PC-3 (cell line): ENCODE data around the gene MYO10. TPM values are rescaled to one million over a fixed set of nuclear protein-coding genes. Genes with fewer than 3 reads are reported as not detected.

ENCODE experiments used
- ATAC-seq: fragments of 200-7000 bp; cut with Tn5 transposase; 2 replicates; pipeline ENCODE4 v1.9.1; 2020; ENCODE audit warnings: mild to moderate bottlenecking, moderate library complexity
- BruUV-seq: library from RNA; stranded (reverse); fragments of 400-500 nt; replicated peaks from 2 replicates; lab custom pipeline; 2021; lab: Mats Ljungman, UMichigan
- CTCF ChIA-PET: fragments of 300-600 bp; sonication (Branson Sonifier 250); formaldehyde crosslinking; loops from one replicate; lab custom pipeline; 2022; ENCODE audit warnings: antibody characterized with exemption; lab: Charles Lee
- POLR2A ChIA-PET: fragments of 300-600 bp; sonication (Branson Sonifier 250); formaldehyde crosslinking; loops from one replicate; lab custom pipeline; 2022; ENCODE audit warnings: antibody characterized with exemption; ENCODE audit not compliant: unreplicated experiment; lab: Charles Lee
- DNase-seq: peaks from one replicate; pipeline ENCODE4 v3.0.0-alpha.2; 2015
- H2AFZ ChIP-seq: fragments of 300-600 bp; sonication (generic); 2 replicates; pipeline ENCODE4 v1.6.0; 2016; ENCODE audit warnings: antibody characterized with exemption, low read length
- H3F3A ChIP-seq: fragments of 300-600 bp; sonication (generic); one replicate; pipeline ENCODE4 v1.6.0; 2017; ENCODE audit warnings: antibody characterized with exemption, low read length, control low read depth, mild to moderate bottlenecking; ENCODE audit not compliant: unreplicated experiment
- H3K27ac ChIP-seq: fragments of 300-600 bp; sonication (generic); 2 replicates; pipeline ENCODE4 v1.5.1; 2016; ENCODE audit warnings: mild to moderate bottlenecking, low read length
- H3K27me3 ChIP-seq: fragments of 300-600 bp; sonication (generic); 2 replicates; pipeline ENCODE4 v1.6.1; 2016; ENCODE audit warnings: low read length, mixed read lengths
- H3K36me3 ChIP-seq: fragments of 300-600 bp; sonication (generic); 2 replicates; pipeline ENCODE4 v1.6.1; 2016; ENCODE audit warnings: low read depth, mixed run types, low read length, mixed read lengths
- H3K4me1 ChIP-seq: fragments of 300-600 bp; sonication (generic); 2 replicates; pipeline ENCODE4 v1.5.1; 2016; ENCODE audit warnings: low read length; ENCODE audit not compliant: insufficient read depth
- H3K4me2 ChIP-seq: fragments of 300-600 bp; sonication (generic); 2 replicates; pipeline ENCODE4 v1.6.0; 2016; ENCODE audit warnings: low read length
- H3K4me3 ChIP-seq: fragments of 300-600 bp; sonication (generic); 2 replicates; pipeline ENCODE4 v1.5.1; 2016; ENCODE audit warnings: mild to moderate bottlenecking, low read length, mixed read lengths
- H3K79me2 ChIP-seq: fragments of 300-600 bp; sonication (generic); 2 replicates; pipeline ENCODE4 v1.6.1; 2017; ENCODE audit warnings: low read length, mixed read lengths
- H3K9ac ChIP-seq: fragments of 300-600 bp; sonication (generic); 2 replicates; pipeline ENCODE4 v1.6.0; 2016; ENCODE audit warnings: mild to moderate bottlenecking, low read length
- H3K9me2 ChIP-seq: fragments of 300-600 bp; sonication (generic); replicated peaks from 2 replicates; pipeline ENCODE4 v1.6.1; 2016; ENCODE audit warnings: mixed run types, low read length, mixed read lengths
- H3K9me3 ChIP-seq: fragments of 300-600 bp; sonication (generic); 2 replicates; pipeline ENCODE4 v1.6.1; 2016; ENCODE audit warnings: low read length, mixed read lengths
- H4K20me1 ChIP-seq: fragments of 300-600 bp; sonication (generic); 2 replicates; pipeline ENCODE4 v1.6.1; 2016; ENCODE audit warnings: low read length, mixed read lengths
- CTCF ChIP-seq: fragments of 300-600 bp; sonication (generic); conservative IDR thresholded peaks from 2 replicates; pipeline ENCODE4 v1.5.1; 2017; ENCODE audit warnings: antibody characterized with exemption, low read depth, mild to moderate bottlenecking, low read length
- EZH2 ChIP-seq: fragments of 300-600 bp; sonication (generic); IDR thresholded peaks from one replicate; pipeline ENCODE4 v1.6.1; 2017; ENCODE audit warnings: antibody characterized with exemption, mild to moderate bottlenecking, low read length; ENCODE audit not compliant: unreplicated experiment
- EZH2phosphoT487 ChIP-seq: fragments of 300-600 bp; sonication (generic); IDR thresholded peaks from 2 replicates; pipeline ENCODE4 v1.6.1; 2018; ENCODE audit warnings: mild to moderate bottlenecking, antibody characterized with exemption, low read length, borderline replicate concordance
- intact Hi-C: fragments of 100-400 bp; cut with micrococcal nuclease; formaldehyde crosslinking; loops from 2 replicates; pipeline ENCODE4 v1.9.0; 2023
- total RNA-seq: library from RNA; depleted of rRNA; stranded (reverse); fragments of >200 nt; gene quantifications from 2 replicates; pipeline ENCODE4 v1.2.3, GENCODE V29; 2014

MYO10 gene
- total RNA-seq, 1 experiment from 2014 or later, result 52.3 TPM

DNA sequence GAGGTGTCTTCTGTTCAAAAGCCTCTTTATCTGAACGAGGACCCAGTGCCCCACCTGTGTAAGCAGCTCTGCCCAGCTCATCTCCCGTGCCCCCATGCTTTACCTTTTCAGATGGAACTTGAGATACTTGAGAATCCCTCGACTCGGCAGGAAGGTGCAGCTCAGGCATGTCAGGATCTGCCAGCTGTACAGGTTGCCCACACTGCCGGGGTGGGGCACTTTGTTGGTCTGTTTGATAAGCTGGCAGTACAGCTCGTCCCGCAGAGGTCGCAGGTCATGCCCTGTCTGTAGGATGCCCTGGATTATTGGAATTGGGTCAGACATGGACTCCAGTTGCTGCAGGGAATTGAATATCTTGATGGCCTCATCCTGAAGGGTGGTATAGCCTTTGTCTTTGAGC lies 261.3 kb downstream of the MYO10 start:
- no peaks in the 10 kb centered on the region for H3K9me3 ChIP-seq
- H3K9me2 ChIP-seq, result no peaks in the 10 kb centered on the region
- no peaks in the 10 kb centered on the region for H3K79me2 ChIP-seq
- no peaks in the 10 kb centered on the region for H3K27me3 ChIP-seq
- TF ChIP-seq EZH2, result no peak
- no peak for TF ChIP-seq CTCF
- no peak for TF ChIP-seq EZH2phosphoT487
- CTCF ChIA-PET, result interaction anchor here (0.6 kb wide), 1 partner anchor 161 kb away, joined by 3 read pairs; no protein-coding TSS in a partner anchor
- H3K36me3 ChIP-seq, result peaks cover 64% of the 10 kb centered on the region
- POLR2A ChIA-PET, result no interaction called here
- H3K9ac ChIP-seq, result no peak overlapping the region
- no peak overlapping the region for H2AFZ ChIP-seq
- no peaks in the 10 kb centered on the region for H3F3A ChIP-seq
- no peaks in the 10 kb centered on the region for H3K4me1 ChIP-seq
- ATAC-seq (no peak), DNase-seq (no peak)
- intact Hi-C loops, result no loop called here
- BruUV-seq, result no TSS peak
- no peaks in the 10 kb centered on the region for H4K20me1 ChIP-seq
- H3K4me2 ChIP-seq, result no peak overlapping the region
- H3K4me3 ChIP-seq, result no peak overlapping the region
- H3K27ac ChIP-seq, result no peak overlapping the region

- no peak for TF ChIP-seq CTCF
- no peak for TF ChIP-seq EZH2phosphoT487
- no peak for TF ChIP-seq EZH2
- Histone ChIP-seq H3K9me3 (no peaks in the 10 kb centered on the region), H4K20me1 (no peaks in the 10 kb centered on the region), H3K27ac (no peak overlapping the region), H3K4me3 (no peak overlapping the region), H3K4me2 (no peak overlapping the region), H3K4me1 (no peaks in the 10 kb centered on the region), H3K9ac (no peak overlapping the region), H3F3A (no peaks in the 10 kb centered on the region), H3K36me3 (peaks cover 59% of the 10 kb centered on the region), H3K9me2 (no peaks in the 10 kb centered on the region), H2AFZ (no peak overlapping the region), H3K79me2 (no peaks in the 10 kb centered on the region), H3K27me3 (no peaks in the 10 kb centered on the region)
- intact Hi-C loops, result no loop called here
- no peak for DNase-seq
- no peak for ATAC-seq
- ChIA-PET CTCF (no interaction called here), POLR2A (no interaction called here)
- no TSS peak for BruUV-seq
Observed at GRCh38 chr5:16673241-16674201, 262.6 kb downstream of the MYO10 start.

DNA sequence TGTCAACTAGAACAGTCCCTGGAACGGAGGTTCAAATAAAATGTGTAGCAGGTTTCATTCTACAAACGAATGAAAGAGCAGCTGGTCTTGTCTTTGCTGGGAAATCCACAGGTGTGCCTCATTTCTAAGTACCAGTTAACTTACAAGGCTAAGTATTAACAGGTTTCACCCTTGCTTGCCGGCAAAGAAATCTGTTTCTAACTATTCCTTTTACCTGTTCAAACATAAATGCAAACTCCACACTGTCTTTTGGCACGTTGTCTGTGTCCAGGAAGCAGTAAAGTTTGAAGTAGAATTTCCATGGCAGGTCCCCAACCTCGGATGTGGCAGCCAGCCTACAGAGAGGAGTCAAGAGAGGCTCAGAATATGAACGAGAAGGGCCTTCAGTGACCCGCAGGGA lies 264.9 kb downstream of the MYO10 start:
- ATAC-seq (no peak), DNase-seq (no peak)
- Histone ChIP-seq H3F3A (no peaks in the 10 kb centered on the region), H3K4me3 (no peak overlapping the region), H3K27me3 (no peaks in the 10 kb centered on the region), H3K9me3 (no peaks in the 10 kb centered on the region), H3K27ac (no peak overlapping the region), H3K4me2 (no peak overlapping the region), H4K20me1 (no peaks in the 10 kb centered on the region), H3K9me2 (no peaks in the 10 kb centered on the region), H3K9ac (no peak overlapping the region), H3K79me2 (no peaks in the 10 kb centered on the region), H3K36me3 (peaks cover 76% of the 10 kb centered on the region), H3K4me1 (no peaks in the 10 kb centered on the region), H2AFZ (no peak overlapping the region)
- no TSS peak for BruUV-seq
- ChIA-PET POLR2A (no interaction called here), CTCF (no interaction called here)
- no peak for TF ChIP-seq EZH2phosphoT487
- no peak for TF ChIP-seq EZH2
- no peak for TF ChIP-seq CTCF
- intact Hi-C loops, result no loop called here
